HG03039 (cell line): ENCODE results near the gene IFNG.

ENCODE experiments used
- ATAC-seq: cut with Tn5 transposase; IDR thresholded peaks from one replicate; pipeline ENCODE4 v1.9.1; 2021; ENCODE audit warnings: mild to moderate bottlenecking, moderate library complexity; ENCODE audit not compliant: unreplicated experiment

The IFNG gene

GRCh38 chr12:68118096-68118755 lies 41.3 kb downstream of the IFNG start:
- ATAC-seq, result no peak

- no peak for ATAC-seq
These were observed 41.9 kb downstream of the IFNG start for GRCh38 chr12:68117661-68118060.

- no peak for ATAC-seq
These were observed 44.3 kb downstream of the IFNG start for GRCh38 chr12:68115281-68115680.

DNA sequence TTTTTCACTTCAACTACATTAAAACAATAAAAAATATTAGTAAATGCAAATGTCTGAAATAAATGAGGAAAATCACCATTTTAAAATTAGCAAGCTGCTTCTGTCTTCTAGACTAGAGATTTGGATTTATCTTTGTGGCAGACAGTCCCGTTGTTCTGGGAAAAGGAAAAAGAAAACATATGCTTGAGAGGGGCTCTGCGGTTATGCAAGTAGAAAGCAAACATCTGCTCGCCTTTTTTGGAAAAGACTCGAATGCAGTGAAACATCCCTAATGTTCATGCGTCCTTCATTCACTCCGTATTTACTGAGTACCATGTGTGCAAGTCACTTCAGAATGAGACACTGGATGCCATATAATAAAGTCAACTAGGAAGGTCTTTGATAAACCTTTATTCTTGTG lies 44.9 kb downstream of the IFNG start:
- ATAC-seq, result no peak

DNA sequence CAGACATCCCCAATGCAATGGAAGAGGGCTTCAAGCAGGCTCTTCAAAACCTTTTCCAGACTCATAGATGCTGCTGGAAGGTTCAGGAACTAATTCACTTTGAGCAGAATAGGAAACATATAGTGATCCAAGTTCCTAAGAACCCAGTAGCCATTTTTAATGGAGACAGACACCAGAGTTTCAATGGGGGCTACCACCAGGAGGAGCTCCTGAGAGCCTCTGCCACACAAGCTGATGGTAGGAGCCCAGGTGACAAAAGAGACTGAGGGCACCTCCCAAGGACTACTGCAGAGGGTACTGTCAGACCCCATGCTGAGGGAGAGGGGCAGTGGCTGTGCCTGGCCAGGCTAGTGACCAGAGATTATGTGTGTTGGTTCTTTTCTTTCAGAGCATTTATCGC lies 45.9 kb downstream of the IFNG start:
- no peak for ATAC-seq

GRCh38 chr12:68111995-68112394 lies 47.5 kb downstream of the IFNG start:
- no peak for ATAC-seq

- no peak for ATAC-seq
These were observed 49.9 kb downstream of the IFNG start for GRCh38 chr12:68109444-68110217.

DNA sequence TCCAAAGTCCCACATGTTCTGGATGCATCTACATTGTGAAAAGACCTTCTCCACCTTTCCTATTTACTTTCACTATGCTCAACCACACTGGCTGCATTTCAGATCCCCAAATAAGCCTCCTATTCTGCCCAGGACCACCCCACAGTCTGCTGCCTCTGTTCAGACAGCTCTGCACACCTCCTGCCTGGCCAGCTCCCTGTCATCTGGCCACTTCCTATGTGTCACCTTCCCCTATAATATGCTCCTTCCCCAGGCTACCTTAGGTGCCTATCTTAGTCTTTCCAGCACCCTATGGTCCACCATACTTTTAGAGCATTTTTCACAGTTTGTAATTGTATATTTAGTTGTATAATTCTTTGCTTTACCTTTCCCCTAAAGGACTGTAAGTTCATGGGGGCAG lies 50.5 kb downstream of the IFNG start:
- ATAC-seq, result no peak

- ATAC-seq, result no peak
These were observed 52.9 kb downstream of the IFNG start for GRCh38 chr12:68106660-68107059.

DNA sequence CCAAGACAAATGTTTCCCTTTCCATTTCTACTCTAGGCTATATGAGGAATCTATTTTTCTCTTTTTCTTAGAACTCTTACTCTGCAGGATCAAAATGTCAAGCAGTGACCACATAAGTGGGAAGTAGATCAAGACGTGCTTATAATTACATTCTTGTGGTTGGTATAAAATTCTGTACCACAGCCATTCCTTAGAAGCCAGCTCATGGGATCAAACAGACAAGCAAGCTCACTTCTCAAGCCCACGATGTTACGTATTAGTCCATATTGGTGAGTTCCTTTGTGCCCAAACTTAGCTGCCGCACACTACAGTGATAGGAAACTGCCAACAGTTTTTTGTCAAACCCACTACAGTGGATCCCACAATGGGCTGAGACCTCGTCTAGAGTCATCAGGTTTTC lies 53.4 kb downstream of the IFNG start:
- ATAC-seq, result no peak
